NCI-H446 (cell line): ENCODE measurements around the gene PTPRCAP.
"Not testable (repeated sequence)": the region's sequence is repeated elsewhere in the genome, so short reads cannot be mapped to it uniquely, and the experiment has no call there.

Experiments
- DNase-seq, 2 experiments: peaks; one replicate each; lab custom pipeline; 2025; lab: John Stamatoyannopoulos, UW

Gene PTPRCAP

DNA sequence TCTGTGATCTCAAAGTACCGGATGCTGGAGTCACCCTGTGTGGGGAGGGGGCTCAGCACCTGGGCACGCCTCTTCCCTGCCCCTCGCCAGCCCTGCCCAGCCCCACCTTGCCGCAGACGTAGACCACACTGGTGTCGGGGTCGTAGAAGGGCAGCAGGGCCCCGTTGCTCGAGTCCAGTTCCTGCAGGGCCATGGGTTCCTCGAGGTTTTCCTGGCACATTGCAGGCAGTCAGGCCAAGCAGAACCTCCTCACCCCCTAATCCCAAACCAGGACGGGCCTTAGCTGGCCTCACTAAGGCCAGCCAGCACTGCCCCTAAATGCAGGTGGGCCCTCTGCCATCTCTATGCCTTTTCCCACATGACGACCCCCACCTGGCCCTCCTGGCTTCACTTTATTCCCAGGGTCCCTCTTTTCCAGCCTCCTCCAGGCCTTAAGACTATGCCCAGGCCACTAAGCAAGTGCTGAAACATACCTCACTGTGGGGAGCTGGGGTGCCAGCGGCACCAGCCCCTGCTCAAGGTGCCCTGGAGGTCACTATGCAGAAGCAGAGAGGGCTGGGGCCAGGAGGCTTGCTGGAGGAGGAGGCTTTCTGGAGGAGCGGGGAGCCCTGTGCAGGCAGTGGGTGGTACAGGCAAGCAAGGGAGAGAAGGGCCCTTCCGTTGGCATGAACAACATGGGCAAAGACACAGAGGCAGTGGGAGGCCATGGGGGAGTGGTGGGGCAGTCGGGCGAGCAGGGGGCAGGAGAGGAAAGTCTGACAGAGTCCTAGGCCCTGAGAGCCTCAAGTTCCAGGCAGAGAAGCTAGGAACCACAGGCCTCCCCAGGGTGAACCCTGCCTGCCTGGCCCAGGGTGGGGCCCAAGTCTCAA lies 3.0 kb upstream of the PTPRCAP start:
- DNase-seq = no peak

DNA sequence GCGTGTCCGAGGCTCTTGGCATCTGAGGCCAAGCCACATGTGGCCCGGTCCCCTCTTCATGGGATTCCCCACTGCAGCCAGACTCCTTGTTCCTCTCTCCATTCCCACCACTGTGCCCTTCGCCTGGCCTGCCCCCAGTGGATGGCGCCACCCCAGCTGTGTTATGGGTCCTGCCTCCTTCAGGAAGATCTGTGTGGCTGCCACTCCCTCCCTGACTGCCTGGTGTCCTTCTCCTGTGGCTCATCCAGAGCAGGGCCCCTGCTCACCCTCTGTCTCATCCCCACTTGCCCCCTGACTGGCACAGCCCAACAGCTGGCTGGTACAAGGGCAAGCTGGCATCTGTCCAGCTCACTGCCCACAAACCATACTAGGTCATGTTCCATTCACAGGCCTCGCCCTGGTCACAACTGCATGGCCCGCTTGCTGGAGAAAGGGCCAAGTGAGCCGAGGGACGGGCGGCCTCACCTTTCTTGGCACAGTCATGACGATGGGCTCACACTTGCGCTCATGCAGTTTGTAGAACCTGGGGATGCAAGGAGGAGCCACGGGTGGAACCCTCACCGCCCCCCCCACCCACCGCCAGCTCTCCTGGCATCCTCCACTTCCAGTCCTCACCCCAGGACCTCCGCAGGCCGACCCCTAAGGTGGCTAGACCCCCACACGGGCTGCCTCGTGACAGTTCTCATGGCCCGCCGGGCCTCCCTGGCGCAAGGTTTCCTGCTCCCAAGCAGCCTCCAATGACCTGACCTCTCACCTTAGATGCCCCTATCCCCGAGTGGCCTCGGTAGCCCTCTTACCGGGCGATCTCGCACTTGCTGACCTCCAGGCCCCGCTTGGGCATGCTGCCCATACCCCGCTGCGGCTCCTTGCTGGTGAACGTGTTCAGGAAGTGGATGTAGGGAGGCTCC lies 2.1 kb upstream of the PTPRCAP start:
- DNase-seq = no peak

DNA sequence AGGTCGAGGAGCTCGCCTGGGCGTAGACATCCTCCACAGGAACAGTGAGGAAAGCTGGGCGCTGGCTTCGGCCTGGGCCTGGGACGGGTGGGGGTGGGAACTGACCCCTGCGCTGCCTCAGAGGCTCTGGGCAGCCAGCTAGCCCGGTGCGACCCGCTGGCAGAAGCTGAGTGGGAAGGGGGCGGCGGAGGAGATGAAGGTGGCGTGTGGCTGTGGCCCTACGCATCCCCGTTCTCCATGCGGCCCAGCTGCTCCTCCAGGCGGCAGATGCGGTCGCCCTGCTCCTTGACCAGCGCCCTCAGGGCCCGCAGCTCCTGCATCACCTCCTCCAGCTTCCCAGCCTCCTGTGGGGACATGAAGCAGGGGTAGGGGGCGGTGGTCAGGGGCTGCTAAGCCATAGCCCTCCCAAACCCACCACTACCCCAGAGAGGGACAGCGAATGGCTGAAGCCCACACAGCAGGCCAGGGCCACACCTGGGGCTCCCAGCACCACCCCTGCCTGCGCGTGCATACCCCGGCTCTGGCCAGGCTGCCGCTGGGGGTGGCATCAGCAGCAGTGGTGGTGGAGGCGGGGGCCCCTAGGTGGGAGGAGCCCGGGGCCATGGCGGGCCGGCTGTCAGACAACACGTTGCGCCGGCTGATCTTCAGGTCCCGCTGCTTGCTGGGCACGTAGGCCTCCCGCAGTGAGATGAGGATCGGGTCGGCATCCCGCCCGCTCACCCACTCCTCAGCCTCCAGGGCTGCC lies 848 bp upstream of the PTPRCAP start:
- DNase-seq = no peak

DNA sequence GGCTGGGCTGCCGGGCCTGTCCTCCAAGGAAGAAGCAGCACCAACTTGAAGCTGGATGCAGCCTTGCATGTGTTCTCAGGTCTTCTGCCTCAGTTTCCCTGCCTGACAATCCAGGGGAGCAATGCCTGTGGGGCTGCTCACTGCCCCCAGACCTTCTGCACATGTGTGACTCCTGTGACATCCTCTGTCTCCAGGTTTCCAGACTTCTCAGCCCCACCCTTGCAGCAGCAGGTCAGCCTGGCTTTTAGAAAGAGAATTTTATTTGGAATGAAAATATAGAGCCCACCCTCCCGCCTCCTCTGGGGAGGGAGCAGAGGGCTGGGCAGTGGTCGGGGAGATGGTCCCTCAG lies 301 bp upstream of the PTPRCAP start:
- no peak for DNase-seq

DNA sequence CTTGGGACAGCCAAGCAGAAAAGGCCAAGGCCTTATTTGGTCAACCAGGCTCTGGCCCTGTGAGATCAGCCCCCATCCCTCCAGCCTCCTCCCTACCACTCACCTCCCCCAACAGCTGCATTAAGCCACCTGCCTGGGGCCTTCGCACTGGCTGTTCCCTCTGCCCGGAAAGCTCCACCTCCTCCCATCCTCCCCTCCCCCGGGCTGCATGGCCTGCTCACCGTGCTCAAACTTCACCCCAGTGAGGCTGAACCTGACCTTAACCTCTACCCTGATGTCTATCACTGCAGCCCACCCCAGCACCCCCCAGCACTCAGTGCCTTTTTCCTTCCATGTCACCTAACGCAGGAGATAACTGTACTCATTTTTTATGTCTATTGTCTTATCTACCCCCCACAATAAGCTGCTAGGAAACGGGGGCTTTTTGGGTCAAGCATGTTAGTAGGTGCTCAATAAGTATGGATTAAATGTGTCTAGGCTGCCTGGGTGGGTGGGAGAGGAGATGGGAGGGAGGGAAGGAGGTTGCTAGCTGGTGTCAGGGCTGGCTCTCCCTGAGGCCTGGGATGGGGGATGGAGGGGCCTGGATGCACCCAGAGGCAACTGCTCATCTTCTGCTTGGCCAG lies 912 bp downstream of the PTPRCAP start:
- DNase-seq = no peak

DNA sequence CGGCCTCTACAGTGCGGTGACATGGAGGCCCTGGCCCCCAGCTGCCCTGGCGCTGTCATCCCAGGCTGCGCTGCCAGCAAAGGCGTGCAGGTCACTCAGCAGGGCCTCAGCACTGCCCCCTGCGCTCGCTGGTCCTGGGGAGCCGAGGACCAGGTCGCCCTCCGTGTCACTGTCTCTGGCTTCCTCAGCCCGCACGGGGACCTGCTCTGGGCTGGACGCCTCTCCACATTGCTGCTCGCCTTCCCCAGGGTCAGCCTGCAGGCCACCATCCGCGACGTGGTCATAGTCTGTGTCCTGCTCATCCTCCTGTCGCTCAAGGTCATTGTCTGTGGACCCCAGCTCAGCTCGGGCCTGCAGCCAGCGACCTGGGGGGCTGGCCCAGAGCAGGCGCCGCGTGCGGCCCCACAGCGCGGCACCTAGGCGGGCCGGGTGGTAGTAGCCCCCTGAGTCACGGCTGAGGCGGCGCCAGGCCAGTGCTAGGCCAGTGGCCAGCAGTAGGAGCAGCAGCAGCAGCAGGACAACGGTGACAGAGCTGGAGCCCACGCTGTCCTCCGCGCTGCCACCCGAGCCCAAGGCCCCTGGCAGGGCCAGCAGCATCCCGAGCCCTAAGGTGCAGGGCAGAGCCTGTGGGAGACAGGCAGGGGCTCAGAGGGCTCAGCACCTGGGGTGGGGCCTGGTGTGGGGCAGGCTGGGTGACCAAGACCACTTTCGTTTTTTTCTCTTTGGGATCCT lies 1.6 kb downstream of the PTPRCAP start:
- DNase-seq = no peak

DNA sequence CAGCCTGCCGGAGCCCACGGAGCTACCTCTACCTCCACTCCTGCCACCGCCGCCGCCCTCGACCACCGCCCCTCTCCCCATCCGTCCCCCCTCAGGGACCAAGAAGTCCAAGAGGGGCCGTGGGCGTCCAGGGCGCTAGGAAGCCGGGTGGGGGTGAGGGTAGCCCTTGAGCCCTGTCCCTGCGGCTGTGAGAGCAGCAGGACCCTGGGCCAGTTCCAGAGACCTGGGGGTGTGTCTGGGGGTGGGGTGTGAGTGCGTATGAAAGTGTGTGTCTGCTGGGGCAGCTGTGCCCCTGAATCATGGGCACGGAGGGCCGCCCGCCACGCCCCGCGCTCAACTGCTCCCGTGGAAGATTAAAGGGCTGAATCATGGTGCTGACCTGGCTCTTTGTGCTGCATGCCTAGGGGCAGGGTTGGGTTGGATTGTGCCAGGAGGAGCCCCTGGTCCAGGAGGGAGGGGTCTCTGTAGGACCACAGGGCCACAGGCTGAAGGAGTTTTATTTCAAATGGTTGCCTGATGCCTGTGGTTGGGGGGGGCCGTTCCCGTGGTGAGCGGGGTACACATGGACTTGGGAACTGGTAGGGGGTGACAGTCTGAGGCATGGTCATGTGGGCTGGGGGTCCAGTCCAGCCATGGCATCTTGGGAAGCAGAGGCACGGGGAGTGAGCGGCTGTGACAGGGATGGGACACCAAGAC lies 2.3 kb downstream of the PTPRCAP start:
- DNase-seq = no peak

DNA sequence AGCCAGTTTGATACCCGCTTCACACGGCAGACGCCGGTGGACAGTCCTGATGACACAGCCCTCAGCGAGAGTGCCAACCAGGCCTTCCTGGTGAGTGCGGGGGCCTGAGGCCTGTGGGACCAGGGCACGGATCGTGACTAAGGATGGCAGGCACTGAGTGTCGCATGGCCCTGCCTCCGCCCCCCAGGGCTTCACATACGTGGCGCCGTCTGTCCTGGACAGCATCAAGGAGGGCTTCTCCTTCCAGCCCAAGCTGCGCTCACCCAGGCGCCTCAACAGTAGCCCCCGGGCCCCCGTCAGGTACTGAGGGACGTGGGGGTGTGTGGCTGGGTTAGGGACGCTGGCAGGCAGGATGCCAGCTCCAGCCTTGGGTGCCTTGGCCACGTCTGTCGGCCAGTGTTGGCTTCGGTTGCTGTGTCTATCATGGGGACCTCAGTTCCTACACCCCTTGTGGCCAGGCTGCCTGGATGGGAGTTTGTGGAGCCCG lies 3.0 kb downstream of the PTPRCAP start:
- DNase-seq = no peak

DNA sequence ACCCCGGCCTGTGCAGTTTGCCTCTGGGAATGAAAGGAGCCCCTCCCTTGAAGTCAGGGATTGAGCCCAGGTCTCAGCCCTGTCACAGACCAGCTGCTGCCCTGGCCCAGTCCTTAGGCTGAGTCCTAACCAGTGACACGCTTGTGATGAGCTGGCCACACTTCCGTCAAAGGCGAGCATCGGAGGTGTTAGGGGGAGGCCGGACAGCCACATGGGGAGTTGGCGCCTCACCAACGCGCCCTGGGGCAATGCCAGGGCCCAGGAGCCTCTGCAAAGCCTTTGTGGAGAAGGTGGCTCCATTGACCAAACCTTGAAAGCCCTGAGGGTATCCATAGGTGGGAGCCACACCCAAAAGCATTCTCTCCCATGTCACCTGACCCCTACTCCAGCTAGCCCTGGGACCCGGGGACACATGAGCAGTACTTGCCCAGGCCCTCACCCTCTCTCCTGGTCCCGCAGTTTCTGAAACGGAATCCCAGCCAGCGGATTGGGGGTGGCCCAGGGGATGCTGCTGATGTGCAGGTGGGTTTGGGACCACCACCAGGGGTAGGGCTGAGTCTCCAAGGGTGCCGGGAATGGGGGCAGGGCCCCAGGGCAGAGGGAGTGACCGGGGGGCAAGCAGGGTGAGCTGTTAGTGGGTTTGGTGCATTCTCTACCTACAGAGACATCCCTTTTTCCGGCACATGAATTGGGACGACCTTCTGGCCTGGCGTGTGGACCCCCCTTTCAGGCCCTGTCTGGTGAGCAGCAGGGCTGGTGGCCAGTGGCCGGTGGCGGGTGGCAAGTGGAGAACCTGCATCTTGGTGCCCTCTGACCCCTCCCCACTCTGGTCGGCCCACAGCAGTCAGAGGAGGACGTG lies 3.7 kb downstream of the PTPRCAP start:
- no peak for DNase-seq

DNA sequence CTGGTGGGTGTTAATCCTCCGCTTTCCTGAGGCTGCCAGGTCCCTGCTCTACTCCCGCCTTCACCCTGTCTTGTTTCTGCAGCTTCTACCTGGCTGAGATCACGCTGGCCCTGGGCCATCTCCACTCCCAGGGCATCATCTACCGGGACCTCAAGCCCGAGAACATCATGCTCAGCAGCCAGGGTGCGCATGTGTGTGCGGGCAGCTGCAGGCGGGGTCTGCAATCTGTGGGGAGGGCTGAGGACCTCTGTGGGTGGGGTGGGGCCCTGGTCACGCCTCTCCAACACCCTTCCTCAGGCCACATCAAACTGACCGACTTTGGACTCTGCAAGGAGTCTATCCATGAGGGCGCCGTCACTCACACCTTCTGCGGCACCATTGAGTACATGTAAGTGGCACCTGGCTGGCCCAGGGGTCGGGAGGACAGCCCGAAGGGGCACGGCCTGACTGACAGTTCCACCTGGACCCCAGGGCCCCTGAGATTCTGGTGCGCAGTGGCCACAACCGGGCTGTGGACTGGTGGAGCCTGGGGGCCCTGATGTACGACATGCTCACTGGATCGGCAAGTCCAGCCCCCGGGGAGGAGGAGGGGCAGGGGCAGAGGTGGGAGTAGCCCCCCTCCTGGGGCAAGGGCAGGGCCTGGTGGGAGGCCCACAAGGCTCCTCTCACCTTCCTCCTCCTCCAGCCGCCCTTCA lies 4.7 kb downstream of the PTPRCAP start:
- DNase-seq = no peak

DNA sequence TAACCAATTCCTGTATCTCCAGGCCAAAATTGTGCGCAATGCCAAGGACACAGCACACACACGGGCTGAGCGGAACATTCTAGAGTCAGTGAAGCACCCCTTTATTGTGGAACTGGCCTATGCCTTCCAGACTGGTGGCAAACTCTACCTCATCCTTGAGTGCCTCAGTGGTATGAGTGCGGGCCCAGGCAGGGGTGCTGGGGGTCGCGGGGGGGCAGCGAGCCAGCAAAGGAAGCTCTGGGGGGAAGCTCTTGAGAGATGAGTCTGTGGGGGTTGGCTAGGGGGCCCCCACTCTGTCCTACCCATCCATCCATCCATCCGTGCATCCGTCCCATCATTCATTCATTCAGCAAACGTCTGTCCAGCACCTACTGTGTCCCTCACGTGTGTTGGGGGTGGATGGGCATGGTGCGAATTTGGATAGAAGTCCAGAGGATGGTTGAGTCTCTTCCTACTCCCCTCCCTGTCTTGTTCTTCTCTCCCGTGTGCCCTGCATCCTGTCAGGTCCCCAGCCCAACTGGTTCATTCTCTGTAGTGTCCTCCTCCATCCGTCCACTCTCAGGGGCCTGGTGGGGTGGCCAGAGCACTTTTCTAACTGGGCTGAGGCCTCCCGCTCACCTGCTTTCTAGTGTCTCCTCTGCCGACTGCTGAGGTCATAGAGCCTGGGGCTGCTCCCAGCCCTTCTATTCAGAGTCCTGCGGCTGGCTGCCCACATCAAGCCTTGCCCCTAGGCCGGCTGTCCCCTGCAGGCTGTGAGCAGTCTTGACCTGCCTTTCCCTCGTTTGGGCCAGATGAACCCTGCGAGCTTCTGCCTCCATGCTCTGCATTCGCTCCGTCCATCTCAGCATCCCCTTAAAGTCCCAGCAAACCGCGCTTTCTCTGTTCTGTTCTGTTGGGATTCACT lies 5.9 kb downstream of the PTPRCAP start:
- DNase-seq = no peak

DNA sequence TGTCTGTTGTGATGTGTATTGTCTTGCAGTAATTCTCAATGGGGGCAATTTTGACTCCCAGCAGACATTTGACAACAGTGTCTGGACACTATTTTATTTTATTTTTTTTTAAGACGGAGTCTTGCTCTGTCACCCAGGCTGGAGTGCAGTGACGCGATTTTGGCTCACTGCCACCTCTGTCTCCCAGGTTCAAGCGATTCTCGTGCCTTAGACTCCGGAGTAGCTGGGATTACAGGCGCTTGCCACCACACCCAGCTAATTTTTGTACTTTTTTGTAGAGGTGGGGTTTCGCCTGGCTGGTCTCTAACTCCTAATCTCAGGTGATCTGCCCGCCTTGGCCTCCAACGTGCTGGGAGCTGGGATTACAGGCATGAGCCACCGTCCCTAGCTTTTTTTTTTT lies 7.8 kb downstream of the PTPRCAP start:
- DNase-seq = no peak

DNA sequence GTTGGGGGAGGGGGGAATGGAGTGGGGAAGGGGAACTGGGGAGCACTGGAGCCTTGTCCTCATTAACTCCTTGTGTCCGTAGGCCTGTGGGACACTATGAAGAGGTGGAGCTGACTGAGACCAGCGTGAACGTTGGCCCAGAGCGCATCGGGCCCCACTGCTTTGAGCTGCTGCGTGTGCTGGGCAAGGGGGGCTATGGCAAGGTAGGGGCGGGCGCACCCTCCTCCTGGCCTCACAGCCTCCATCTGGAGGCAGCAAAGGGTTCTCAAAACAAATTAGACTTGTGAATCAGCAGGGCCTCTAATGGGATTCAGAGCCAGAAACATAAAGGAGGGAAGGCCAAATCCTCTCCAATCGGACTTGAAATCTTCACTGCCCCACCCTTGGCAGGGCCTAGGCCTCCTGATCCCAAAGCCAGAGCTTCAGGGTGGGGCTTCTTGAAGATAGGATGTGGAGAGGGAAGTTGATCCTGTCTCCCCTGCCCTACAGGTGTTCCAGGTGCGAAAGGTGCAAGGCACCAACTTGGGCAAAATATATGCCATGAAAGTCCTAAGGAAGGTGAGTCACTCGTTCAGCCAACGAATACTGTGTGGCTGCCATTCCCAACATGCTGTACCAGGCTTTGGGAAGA lies 8.3 kb downstream of the PTPRCAP start:
- no peak for DNase-seq

DNA sequence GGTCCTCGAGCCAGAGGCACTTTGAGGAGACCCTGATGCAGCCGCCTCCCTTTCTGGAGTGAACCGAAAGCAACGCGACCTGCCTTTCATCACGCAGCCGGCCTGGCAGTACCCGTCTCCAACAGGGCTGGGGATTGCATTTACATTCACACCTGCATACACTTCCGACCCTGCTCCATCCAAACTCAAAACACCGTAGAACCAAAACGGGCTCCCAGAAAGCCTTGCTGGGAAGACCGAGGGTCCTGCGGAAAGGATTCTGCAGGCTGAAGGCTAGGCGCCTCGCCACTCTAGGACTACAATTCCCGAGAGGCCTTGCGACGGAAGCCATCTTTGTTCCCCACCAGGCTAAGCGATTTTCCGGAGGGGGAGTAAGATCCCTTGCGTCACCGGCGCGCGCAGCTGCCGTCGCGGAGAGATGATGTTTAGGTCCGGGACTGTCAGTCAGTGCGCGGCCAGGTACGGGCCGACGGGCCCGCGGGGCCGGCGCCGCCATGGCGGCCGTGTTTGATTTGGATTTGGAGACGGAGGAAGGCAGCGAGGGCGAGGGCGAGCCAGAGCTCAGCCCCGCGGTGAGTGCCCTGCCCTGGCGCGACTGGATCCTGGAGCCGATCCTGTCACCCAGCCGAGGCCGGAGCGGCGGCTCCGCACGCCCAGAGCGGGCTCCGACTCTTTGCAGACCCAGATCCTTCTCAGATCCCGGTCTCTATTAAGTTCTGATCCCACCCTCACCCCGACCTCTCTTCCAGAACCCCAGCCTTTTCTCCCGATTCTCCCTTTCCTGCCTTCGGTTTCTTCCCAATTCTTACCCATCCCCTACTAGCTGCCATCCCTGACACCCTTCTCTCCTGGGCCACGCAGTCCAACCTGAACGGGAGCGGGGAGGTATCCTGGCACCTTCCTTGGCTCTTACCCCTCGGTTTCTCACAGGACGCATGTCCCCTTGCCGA lies 9.2 kb downstream of the PTPRCAP start, which contains the start of gene RPS6KB2:
TSS of gene RPS6KB2 (plus strand) at position 443 of the 950 bp plus-strand sequence. CDS start at position 495, 52 bp downstream.
- peak; percentile 97 to 99 for DNase-seq

DNA sequence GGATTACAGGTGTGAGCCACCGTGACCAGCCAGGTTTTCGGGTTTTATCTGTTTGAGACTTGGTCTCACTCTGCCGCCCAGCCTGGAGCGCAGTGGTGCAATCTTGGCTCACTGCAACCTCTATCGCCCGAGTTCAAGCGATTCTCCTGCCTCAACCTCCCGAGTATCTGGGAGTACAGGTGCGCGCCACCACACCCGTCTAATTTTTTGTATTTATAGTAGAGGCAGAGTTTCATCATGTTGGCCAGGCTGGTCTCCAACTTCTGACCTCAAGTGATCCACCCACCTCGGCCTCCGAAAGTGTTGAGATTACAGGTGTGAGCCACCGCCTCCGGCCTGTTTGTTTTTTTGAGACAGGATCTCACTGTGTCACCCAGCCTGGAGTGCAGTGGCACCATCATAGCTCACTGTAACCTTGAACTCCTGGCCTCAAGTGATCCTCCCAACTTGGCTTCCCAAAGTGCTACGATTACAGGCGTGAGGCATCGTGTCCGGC lies 10.1 kb downstream of the PTPRCAP start:
- not testable (repeated sequence) for DNase-seq
